Large intestine (tissue), 12 donors: ENCODE data around the gene NPHS2. TPM values are rescaled to one million over a fixed set of nuclear protein-coding genes. Genes with fewer than 3 reads are reported as not detected.

ENCODE experiments used
- DNase-seq, 2 donors: peaks; one replicate each; pipeline versions ENCODE4 v3.0.0 to v3.0.0-alpha.2; 2013
- H3K27ac ChIP-seq: one replicate; pipeline ENCODE4 v1.5.1; 2013; ENCODE audit warnings: low read length
- H3K27me3 ChIP-seq: 2 replicates; pipeline ENCODE4 v1.6.1; 2013; ENCODE audit warnings: low read length; ENCODE audit not compliant: control insufficient read depth, insufficient read depth
- H3K36me3 ChIP-seq: 2 replicates; pipeline ENCODE4 v1.6.1; 2013; ENCODE audit warnings: low read length; ENCODE audit not compliant: control insufficient read depth, insufficient read depth
- H3K4me1 ChIP-seq: one replicate; pipeline ENCODE4 v1.6.1; 2013; ENCODE audit warnings: low read length; ENCODE audit not compliant: control insufficient read depth, insufficient read depth
- H3K4me3 ChIP-seq: one replicate; pipeline ENCODE4 v1.5.1; 2013; ENCODE audit warnings: low read length
- H3K9me3 ChIP-seq: one replicate; pipeline ENCODE4 v1.6.1; 2013; ENCODE audit warnings: mild to moderate bottlenecking, low read depth, low read length, moderate library complexity; ENCODE audit not compliant: control insufficient read depth
- WGBS: methylation state at CpG from one replicate; pipeline ENCODE4 v1.1.5; 2013; ENCODE audit warnings: low lambda C conversion rate; ENCODE audit not compliant: insufficient coverage; 5-methylcytosine and 5-hydroxymethylcytosine counted together
- long read RNA-seq, 11 donors: transcript quantifications; one replicate each; lab custom pipeline, GENCODE V29; 2026
- polyA plus RNA-seq: library from polyadenylated mRNA; unstranded; fragments of 120-200 nt; gene quantifications from one replicate; pipeline ENCODE4 v1.2.1, GENCODE V29; 2013

Gene NPHS2
- not detected for polyA plus RNA-seq
- long read RNA-seq, donor 1: 0 reads
- long read RNA-seq, donor 2: 0 reads
- long read RNA-seq, donor 3: 0 reads
- long read RNA-seq, donor 4: 0 reads
- long read RNA-seq, donor 5: 0 reads
- long read RNA-seq, donor 6: 0 reads
- long read RNA-seq, donor 7, partial matches to known transcripts: 0 of 1 reads
- long read RNA-seq, donor 7, other reads (novel, unspliced or antisense): 0 of 1 reads
- long read RNA-seq, donor 8: 0 reads
- long read RNA-seq, donor 9, partial matches to known transcripts: 0 of 1 reads
- long read RNA-seq, donor 9, other reads (novel, unspliced or antisense): 0 of 1 reads
- long read RNA-seq, donor 10: 0 reads
- long read RNA-seq, donor 11: 0 reads

DNA sequence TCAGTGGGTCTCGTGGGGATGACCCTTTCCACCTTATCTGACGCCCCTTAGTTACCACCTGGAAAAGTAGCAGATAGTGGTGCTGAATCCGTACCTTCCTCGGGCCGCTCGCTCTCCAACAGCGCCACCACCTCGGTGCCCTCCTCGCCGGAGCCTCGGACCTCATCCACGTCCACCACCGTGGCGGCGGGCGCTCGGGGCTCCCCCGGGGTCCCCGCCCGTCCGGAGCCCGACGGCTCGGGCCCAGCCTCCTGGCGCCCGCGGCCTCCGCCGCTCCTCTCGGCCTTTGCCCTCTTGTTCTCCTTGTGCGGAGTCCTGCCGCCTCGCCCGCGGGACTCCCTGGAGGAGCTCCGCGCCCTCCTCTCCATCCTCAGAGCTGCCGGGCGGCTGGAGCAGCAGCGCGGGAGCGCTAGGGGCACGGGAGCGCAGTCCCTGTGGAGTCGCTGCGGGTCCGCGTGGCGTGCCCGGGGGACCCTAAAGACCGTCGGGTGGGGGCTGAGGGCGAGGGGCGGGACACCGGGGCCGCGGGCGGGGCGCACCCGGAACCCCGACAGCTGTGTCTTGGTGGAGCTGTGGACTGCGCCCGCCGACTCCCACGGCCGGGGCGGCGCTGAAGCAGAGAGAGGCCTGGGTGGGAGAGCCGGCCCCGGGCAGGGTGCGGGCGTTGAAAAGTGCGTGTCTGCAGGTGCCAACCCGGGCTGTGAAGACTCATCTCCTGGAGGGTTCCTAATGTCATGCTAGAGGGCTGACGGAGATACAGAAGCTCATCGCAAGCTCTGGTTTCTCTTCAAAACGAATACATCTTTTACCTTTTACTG, at the start of gene NPHS2:
Gene NPHS2, minus strand, starts transcription at position 452 of the 818 bp plus-strand sequence. Its CDS starts 84 bp downstream, at position 368.
- no peak within 1 kb of the TSS for H3K4me3 ChIP-seq
- H3K27me3 ChIP-seq: peaks cover 43% of the 10 kb centered on the region
- H3K27ac ChIP-seq: no peak within 1 kb of the TSS
- no peaks in the 10 kb centered on the region for H3K9me3 ChIP-seq
- no peaks in the 10 kb centered on the region for H3K36me3 ChIP-seq
- WGBS: no CpG with 5 or more reads among the region's 77 CpGs
- DNase-seq: peak in 1 of 2 donors; percentile 51
- H3K4me1 ChIP-seq: no peaks in the 10 kb centered on the region

GRCh38 chr1:179612361-179612760, 36.6 kb upstream of the NPHS2 start:
- no peak for DNase-seq
- Histone ChIP-seq H3K4me1 (no peaks in the 10 kb centered on the region), H3K9me3 (no peaks in the 10 kb centered on the region), H3K4me3 (no peak overlapping the region), H3K27ac (no peak overlapping the region), H3K27me3 (no peaks in the 10 kb centered on the region), H3K36me3 (no peaks in the 10 kb centered on the region)
- WGBS: no CpG with 5 or more reads among the region's 3 CpGs

DNA sequence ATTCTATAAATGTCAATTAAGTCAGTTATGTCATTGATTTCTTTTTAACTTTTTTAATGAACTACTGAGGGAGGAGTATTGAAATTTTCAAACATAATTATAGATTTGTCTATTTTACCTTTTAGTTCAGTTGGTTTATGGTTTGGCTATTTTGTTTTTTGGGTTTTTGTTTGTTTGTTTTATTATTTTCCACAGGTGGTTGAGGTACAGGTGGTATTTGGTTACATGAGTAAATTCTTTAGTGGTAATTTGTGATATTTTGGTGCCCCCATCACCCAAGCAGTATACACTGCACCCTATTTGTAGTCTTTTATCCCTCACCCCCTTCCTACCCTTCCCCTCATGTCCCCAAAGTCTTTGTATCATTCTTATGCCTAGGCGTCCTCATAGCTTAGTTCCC, 25.3 kb upstream of the NPHS2 start:
- H3K27me3 ChIP-seq: no peaks in the 10 kb centered on the region
- no peaks in the 10 kb centered on the region for H3K36me3 ChIP-seq
- DNase-seq: no peak
- no peaks in the 10 kb centered on the region for H3K4me1 ChIP-seq
- H3K27ac ChIP-seq: no peak overlapping the region
- whole genome bisulfite sequencing: 89% methylated on average over 1 of the region's 1 CpG
- no peak overlapping the region for H3K4me3 ChIP-seq
- H3K9me3 ChIP-seq: no peaks in the 10 kb centered on the region

GRCh38 chr1:179599623-179600249, 24.0 kb upstream of the NPHS2 start:
- Histone ChIP-seq H3K27me3 (no peaks in the 10 kb centered on the region), H3K4me1 (no peaks in the 10 kb centered on the region), H3K27ac (no peak overlapping the region), H3K9me3 (no peaks in the 10 kb centered on the region), H3K4me3 (no peak overlapping the region), H3K36me3 (no peaks in the 10 kb centered on the region)
- DNase-seq: peak in 1 of 2 donors; percentile 42

DNA sequence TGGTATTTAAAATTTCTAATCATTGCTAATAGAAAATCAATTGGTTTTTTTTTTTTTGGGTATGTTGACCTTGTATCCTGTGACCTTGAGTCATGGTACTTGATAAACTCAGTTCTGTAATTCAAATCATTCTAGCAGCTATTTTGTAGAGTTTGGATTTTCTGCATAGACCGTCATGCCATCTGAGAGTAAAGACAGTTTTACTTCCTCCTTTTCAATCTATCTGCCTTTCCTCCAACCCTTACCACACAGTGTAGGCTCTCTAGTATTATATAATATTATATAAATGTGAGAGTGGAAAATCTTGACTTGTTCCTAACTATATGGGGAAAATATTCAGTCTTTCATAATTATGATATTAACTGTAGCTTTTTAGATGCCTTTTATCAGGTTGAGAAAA, 22.9 kb upstream of the NPHS2 start:
- no peaks in the 10 kb centered on the region for H3K36me3 ChIP-seq
- no peaks in the 10 kb centered on the region for H3K4me1 ChIP-seq
- peaks cover 2% of the 10 kb centered on the region for H3K27me3 ChIP-seq
- H3K27ac ChIP-seq: no peak overlapping the region
- WGBS: 100% methylated on average over 1 of the region's 1 CpG
- no peak overlapping the region for H3K4me3 ChIP-seq
- H3K9me3 ChIP-seq: no peaks in the 10 kb centered on the region
- DNase-seq: no peak

DNA sequence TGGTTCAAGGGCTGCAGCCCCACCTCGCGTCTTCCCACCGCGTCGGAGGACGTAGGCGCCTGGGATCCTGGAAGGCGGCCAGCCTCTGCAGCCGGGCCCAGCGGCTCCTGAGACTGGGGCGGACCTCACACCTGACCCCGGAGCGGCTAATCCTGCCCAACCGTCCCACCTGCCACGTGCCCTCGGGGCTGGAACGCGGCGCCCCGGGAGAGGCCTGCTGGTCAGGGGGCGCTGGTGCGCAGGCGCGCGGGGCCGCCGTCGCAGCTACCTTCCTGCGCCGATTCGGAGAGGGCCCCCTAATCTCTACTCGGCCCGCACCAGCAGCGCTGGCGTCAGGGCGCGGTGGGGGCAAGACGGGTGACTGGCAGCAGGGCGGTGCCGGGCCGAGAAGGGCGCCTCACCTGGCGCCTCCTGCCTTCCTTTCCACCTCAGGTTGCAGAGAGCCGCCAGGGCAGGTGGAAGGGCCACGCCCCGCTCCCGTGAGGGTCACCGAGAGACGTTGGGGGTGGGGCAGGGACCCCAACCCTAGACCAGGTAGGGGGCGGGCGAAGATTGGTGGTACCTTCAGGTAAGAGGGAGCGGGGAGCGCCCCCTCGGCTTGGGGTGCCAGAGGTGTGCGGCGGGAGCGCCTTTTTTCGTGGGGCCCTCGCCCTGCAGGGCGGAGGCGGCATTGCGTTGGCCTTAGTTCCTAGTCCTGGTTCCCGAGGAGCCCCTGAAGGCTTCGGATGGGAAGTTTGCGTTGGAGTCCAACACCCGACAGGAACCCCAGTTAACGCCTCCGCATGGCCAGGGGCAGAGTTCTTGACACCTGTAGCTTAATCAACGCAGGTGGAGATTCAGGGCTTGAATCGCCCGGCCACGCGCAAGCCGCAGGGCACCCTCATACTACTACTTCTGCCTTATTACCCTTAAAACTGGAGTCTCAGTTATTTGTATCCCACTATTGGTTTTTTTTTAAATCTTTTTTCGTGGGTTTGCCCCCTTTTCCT, 16.1 kb upstream of the NPHS2 start, which contains the start of gene TDRD5:
Gene TDRD5, plus strand, starts transcription at position 241 of the 989 bp plus-strand sequence. CDS start 784 bp downstream, outside the sequence.
- H3K27ac ChIP-seq: no peak within 1 kb of the TSS
- DNase-seq: peak; percentile 28 to 75
- no peaks in the 10 kb centered on the region for H3K36me3 ChIP-seq
- WGBS: no CpG with 5 or more reads among the region's 75 CpGs
- peaks cover 27% of the 10 kb centered on the region for H3K27me3 ChIP-seq
- peak within 1 kb of the TSS; percentile 40 for H3K4me3 ChIP-seq
- peaks cover 10% of the 10 kb centered on the region for H3K9me3 ChIP-seq
- peaks cover 5% of the 10 kb centered on the region for H3K4me1 ChIP-seq

DNA sequence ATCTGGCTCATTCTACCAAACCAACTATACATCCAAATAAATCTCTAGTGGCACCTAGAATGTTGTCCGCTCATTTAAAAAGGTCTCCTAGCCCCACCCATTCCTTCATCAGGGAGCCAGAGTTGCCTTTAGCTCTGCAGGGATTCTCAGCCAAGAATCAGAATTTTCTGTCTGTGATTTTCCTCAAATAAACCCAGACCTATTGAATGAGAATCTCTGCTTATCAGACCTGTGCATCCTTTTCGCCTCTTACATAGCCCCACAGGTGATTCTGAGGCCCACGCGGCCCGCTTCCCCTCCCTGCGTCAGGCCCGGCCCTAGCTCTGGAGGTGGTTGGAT, 15.5 kb upstream of the NPHS2 start:
- Histone ChIP-seq H3K9me3 (peaks cover 10% of the 10 kb centered on the region), H3K27me3 (peaks cover 33% of the 10 kb centered on the region), H3K36me3 (no peaks in the 10 kb centered on the region), H3K4me1 (peaks cover 5% of the 10 kb centered on the region), H3K27ac (no peak overlapping the region), H3K4me3 (no peak overlapping the region)
- no CpG with 5 or more reads among the region's 7 CpGs for WGBS
- no peak for DNase-seq

GRCh38 chr1:179590671-179591070, 14.9 kb upstream of the NPHS2 start:
- peaks cover 33% of the 10 kb centered on the region for H3K27me3 ChIP-seq
- no peak for DNase-seq
- H3K36me3 ChIP-seq: no peaks in the 10 kb centered on the region
- H3K4me3 ChIP-seq: no peak overlapping the region
- peaks cover 5% of the 10 kb centered on the region for H3K4me1 ChIP-seq
- no CpG with 5 or more reads among the region's 11 CpGs for WGBS
- no peak overlapping the region for H3K27ac ChIP-seq
- peaks cover 10% of the 10 kb centered on the region for H3K9me3 ChIP-seq

GRCh38 chr1:179589509-179589908, 13.8 kb upstream of the NPHS2 start:
- Histone ChIP-seq H3K9me3 (peaks cover 10% of the 10 kb centered on the region), H3K36me3 (no peaks in the 10 kb centered on the region), H3K27ac (no peak overlapping the region), H3K4me1 (peaks cover 5% of the 10 kb centered on the region), H3K4me3 (no peak overlapping the region), H3K27me3 (peaks cover 38% of the 10 kb centered on the region)
- DNase-seq: no peak
- no CpG with 5 or more reads among the region's 4 CpGs for WGBS
